ENCODE results near the gene SULF2. TPM values are rescaled to one million over a fixed set of nuclear protein-coding genes. Genes with fewer than 3 reads are reported as not detected.

The SULF2 gene
- total RNA-seq, 2 experiments from 2014 or later: 0.47 to 0.50 TPM

- DNase-seq (no peak), ATAC-seq (no peak)
- Mint-ChIP-seq H3K4me3 (no peak overlapping the region), H3K36me3 (ENCODE audit: low read depth) (no peaks in the 10 kb centered on the region), H3K27ac (no peak overlapping the region), H3K27me3 (no peaks in the 10 kb centered on the region), H3K4me1 (ENCODE audit: low read depth) (no peaks in the 10 kb centered on the region), H3K9me3 (no peaks in the 10 kb centered on the region)
- ChIA-PET CTCF (no interaction called here), POLR2A (no interaction called here)
- TF ChIP-seq, protein P1, sequence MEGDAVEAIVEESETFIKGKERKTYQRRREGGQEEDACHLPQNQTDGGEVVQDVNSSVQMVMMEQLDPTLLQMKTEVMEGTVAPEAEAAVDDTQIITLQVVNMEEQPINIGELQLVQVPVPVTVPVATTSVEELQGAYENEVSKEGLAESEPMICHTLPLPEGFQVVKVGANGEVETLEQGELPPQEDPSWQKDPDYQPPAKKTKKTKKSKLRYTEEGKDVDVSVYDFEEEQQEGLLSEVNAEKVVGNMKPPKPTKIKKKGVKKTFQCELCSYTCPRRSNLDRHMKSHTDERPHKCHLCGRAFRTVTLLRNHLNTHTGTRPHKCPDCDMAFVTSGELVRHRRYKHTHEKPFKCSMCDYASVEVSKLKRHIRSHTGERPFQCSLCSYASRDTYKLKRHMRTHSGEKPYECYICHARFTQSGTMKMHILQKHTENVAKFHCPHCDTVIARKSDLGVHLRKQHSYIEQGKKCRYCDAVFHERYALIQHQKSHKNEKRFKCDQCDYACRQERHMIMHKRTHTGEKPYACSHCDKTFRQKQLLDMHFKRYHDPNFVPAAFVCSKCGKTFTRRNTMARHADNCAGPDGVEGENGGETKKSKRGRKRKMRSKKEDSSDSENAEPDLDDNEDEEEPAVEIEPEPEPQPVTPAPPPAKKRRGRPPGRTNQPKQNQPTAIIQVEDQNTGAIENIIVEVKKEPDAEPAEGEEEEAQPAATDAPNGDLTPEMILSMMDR (IDR thresholded peaks at IDR 0.05): no peak
- intact Hi-C loops (cut with micrococcal nuclease): no loop called here
These were observed 66.9 kb downstream of the SULF2 start for GRCh38 chr20:47718398-47718797.

DNA sequence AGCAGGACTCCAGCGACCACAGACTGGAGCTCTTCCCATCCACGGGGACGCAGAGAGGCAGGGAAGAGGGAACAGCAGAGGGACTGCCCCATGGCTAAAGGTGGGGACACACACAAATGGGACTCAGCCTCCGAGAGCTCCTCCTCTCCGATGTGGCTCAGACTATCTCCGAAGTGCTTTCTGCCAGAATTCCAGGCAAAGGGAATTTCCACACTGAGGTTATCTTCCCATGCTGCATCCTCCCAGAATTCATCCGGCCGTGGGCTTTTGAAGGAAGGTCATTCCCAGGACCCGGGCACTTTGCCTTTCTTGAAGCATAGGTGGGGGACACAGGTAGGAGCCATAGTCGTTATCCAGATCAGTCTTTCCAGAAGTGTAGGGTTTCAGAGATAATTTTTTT, 67.9 kb downstream of the SULF2 start:
- H3K27ac Mint-ChIP-seq: no peak overlapping the region
- H3K4me1 Mint-ChIP-seq (ENCODE audit: low read depth): no peaks in the 10 kb centered on the region
- POLR2A ChIA-PET: interaction anchor here (0.6 kb wide), 1 partner anchor 9 kb away, joined by 5 read pairs; no protein-coding TSS in a partner anchor
- no peak for ATAC-seq
- TF ChIP-seq, protein P1 (IDR thresholded peaks at IDR 0.05): no peak
- no peak for DNase-seq
- no peaks in the 10 kb centered on the region for H3K27me3 Mint-ChIP-seq
- intact Hi-C loops (cut with micrococcal nuclease): no loop called here
- H3K9me3 Mint-ChIP-seq: no peaks in the 10 kb centered on the region
- CTCF ChIA-PET: no interaction called here
- H3K36me3 Mint-ChIP-seq (ENCODE audit: low read depth): no peaks in the 10 kb centered on the region
- no peak overlapping the region for H3K4me3 Mint-ChIP-seq

DNA sequence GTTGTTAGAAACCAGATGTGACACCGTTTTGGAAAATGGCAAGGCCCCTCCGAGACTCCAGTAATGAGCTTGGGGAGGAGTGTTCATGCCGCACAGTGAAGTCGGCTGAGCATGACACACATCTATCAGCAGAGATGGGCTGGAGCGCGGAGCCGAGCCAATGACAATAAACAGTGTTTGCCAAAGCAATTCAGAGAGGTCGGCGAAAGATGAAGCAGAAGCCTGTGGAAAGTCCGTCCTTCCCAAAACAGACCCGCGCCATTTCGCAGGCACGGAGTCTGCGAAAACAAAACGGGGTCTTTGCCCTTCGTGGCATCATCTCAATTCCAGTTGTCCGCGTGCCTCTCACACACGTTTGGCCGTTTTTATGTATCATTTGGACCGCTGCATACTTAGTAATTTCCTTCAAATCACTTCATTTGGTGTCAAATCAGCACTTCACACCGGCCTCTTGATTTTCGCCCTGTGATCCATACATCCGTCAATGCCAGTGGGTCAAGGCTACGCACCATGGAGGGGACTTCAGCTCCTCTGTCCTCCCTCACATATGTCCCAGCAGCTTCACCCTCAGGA, 71.3 kb downstream of the SULF2 start:
- intact Hi-C loops (cut with micrococcal nuclease): no loop called here
- ChIA-PET CTCF (interaction anchor here (1.1 kb wide), 1 partner anchor 36 kb away, joined by 3 read pairs; no protein-coding TSS in a partner anchor), POLR2A (no interaction called here)
- peaks cover 5% of the 10 kb centered on the region for H3K27me3 Mint-ChIP-seq
- H3K4me1 Mint-ChIP-seq (ENCODE audit: low read depth): no peaks in the 10 kb centered on the region
- H3K27ac Mint-ChIP-seq: no peak overlapping the region
- TF ChIP-seq, protein P1 (IDR thresholded peaks at IDR 0.05): no peak
- H3K36me3 Mint-ChIP-seq (ENCODE audit: low read depth): no peaks in the 10 kb centered on the region
- H3K4me3 Mint-ChIP-seq: no peak overlapping the region
- no peaks in the 10 kb centered on the region for H3K9me3 Mint-ChIP-seq
- ATAC-seq (no peak), DNase-seq (no peak)

- H3K27ac Mint-ChIP-seq: no peak overlapping the region
- H3K27me3 Mint-ChIP-seq: peaks cover 5% of the 10 kb centered on the region
- ChIA-PET POLR2A (no interaction called here), CTCF (no interaction called here)
- H3K36me3 Mint-ChIP-seq (ENCODE audit: low read depth): no peaks in the 10 kb centered on the region
- TF ChIP-seq, protein P1 (IDR thresholded peaks at IDR 0.05): no peak
- no peak overlapping the region for H3K4me3 Mint-ChIP-seq
- no peaks in the 10 kb centered on the region for H3K9me3 Mint-ChIP-seq
- DNase-seq: no peak
- ATAC-seq: no peak
- intact Hi-C loops (cut with micrococcal nuclease): no loop called here
- H3K4me1 Mint-ChIP-seq (ENCODE audit: low read depth): no peaks in the 10 kb centered on the region
These were observed 72.1 kb downstream of the SULF2 start for GRCh38 chr20:47713163-47713562.

DNA sequence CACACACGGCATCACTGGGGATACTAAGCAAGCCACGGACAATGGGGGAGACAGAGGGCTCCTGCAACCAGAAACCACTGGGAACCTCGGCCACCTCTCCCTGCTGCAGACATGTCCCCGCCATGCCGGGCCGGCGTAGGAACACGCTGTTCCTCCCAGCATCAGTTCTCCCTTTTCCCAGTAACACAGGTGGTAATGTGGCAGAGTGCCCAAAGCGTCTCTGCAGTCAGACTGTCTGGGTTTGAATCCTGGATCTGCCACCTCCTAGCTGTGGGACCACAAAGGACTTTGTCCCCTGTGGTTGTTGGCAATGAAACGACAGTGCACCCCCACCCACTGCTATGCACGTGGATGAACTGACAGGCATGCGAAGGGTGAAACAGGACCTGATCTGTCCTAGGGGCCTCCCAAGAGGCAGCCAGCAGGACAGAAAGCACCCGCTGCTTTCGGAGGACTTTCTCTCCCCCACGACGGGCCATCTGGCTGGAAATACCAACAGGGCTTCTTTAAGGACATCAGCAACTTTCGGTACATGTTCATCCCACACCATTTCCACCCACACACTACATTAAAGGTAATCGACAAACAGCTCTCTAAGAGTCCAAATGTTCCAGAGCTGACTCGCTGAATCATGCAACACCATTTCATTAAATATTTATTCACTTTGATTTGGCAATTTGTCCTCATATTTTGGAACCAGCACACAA, 74.1 kb downstream of the SULF2 start:
- TF ChIP-seq, protein P1 (IDR thresholded peaks at IDR 0.05): no peak
- ATAC-seq (no peak), DNase-seq (no peak)
- ChIA-PET CTCF (interaction anchor here (0.9 to 2.1 kb wide), 2 partner anchors 33 to 910 kb away, joined by 4 to 9 read pairs; no protein-coding TSS in a partner anchor), POLR2A (no interaction called here)
- Mint-ChIP-seq H3K4me3 (no peak overlapping the region), H3K27me3 (peaks cover 5% of the 10 kb centered on the region), H3K4me1 (ENCODE audit: low read depth) (no peaks in the 10 kb centered on the region), H3K36me3 (ENCODE audit: low read depth) (no peaks in the 10 kb centered on the region), H3K9me3 (no peaks in the 10 kb centered on the region), H3K27ac (no peak overlapping the region)
- intact Hi-C loops (cut with micrococcal nuclease): no loop called here
